HEK293 (cell line): ENCODE measurements around the gene GRB14.

Source experiments
- CTCF ChIA-PET: fragments of 350-600 bp; formaldehyde crosslinking; extraction: SDS; loops from one replicate; lab custom pipeline; 2021; ENCODE audit warnings: antibody characterized with exemption; lab: Yijun Ruan, JAX
- POLR2A ChIA-PET: fragments of 300-600 bp; formaldehyde crosslinking; extraction: SDS; loops from one replicate; lab custom pipeline; 2020; ENCODE audit warnings: antibody characterized with exemption, inconsistent platforms; lab: Yijun Ruan, JAX
- H3K27ac ChIP-seq: fragments of 200-500 bp; sonication (Bioruptor generic); 2 replicates; pipeline ENCODE4 v1.5.1; 2014; ENCODE audit warnings: low read depth, low read length, control low read depth, inconsistent platforms; ENCODE audit errors: extremely low read depth
- H3K36me3 ChIP-seq, 2 experiments: fragments of 200-500 bp in 1 of 2; sonication (Bioruptor generic) in 1 of 2; 1 replicate in 1 of 2; 2 replicates in 1 of 2; pipeline ENCODE4 v1.5.1; 2014 to 2017; ENCODE audit warnings: inconsistent platforms in 2 of 2, low read length in 2 of 2; ENCODE audit not compliant: control insufficient read depth in 2 of 2, insufficient read depth in 1 of 2
- H3K4me1 ChIP-seq: fragments of 200-500 bp; sonication (Bioruptor generic); 2 replicates; pipeline ENCODE4 v1.5.1; 2014; ENCODE audit warnings: mild to moderate bottlenecking, low read length, inconsistent platforms; ENCODE audit not compliant: control insufficient read depth, insufficient read depth
- H3K4me3 ChIP-seq: 2 replicates; pipeline ENCODE4 v1.5.1; 2011; ENCODE audit warnings: low read depth, mild to moderate bottlenecking, control low read depth, low read length, moderate library complexity
- H3K9me3 ChIP-seq: fragments of 200-500 bp; sonication (Bioruptor generic); 2 replicates; pipeline ENCODE4 v1.5.1; 2014; ENCODE audit warnings: low read depth, low read length, inconsistent platforms; ENCODE audit not compliant: control insufficient read depth, insufficient read depth
- BCL11B ChIP-seq: fragments of 450-650 bp; formaldehyde crosslinking; IDR thresholded peaks from 2 replicates; pipeline ENCODE4 v1.5.1; 2016; ENCODE audit warnings: low read depth, missing biosample characterization, missing genetic modification characterization
- GFI1B ChIP-seq: fragments of 450-650 bp; formaldehyde crosslinking; IDR thresholded peaks from 2 replicates; pipeline ENCODE4 v1.5.1; 2016; ENCODE audit warnings: missing biosample characterization, missing genetic modification characterization
- KLF10 ChIP-seq: fragments of 450-650 bp; IDR thresholded peaks from 2 replicates; pipeline ENCODE4 v1.5.1; 2018; ENCODE audit warnings: missing biosample characterization, mild to moderate bottlenecking, missing genetic modification characterization
- KLF8 ChIP-seq: fragments of 450-650 bp; formaldehyde crosslinking; IDR thresholded peaks from 2 replicates; pipeline ENCODE4 v1.5.1; 2016; ENCODE audit warnings: missing biosample characterization, missing genetic modification characterization
- SCRT1 ChIP-seq: fragments of 450-650 bp; formaldehyde crosslinking; IDR thresholded peaks from 2 replicates; pipeline ENCODE4 v1.5.1; 2016; ENCODE audit warnings: missing biosample characterization, missing genetic modification characterization, borderline replicate concordance
- ZBTB7A ChIP-seq: fragments of 450-650 bp; formaldehyde crosslinking; IDR thresholded peaks from 2 replicates; pipeline ENCODE4 v1.5.1; 2016; ENCODE audit warnings: low read depth, missing biosample characterization, missing genetic modification characterization
- ZNF19 ChIP-seq: fragments of 450-650 bp; formaldehyde crosslinking; IDR thresholded peaks from 2 replicates; pipeline ENCODE4; 2016; ENCODE audit warnings: missing biosample characterization, missing genetic modification characterization, low read depth
- ZNF302 ChIP-seq: fragments of 450-650 bp; formaldehyde crosslinking; IDR thresholded peaks from 2 replicates; pipeline ENCODE4 v1.5.1; 2016; ENCODE audit warnings: missing biosample characterization, missing genetic modification characterization, low read depth
- ZNF510 ChIP-seq: fragments of 450-650 bp; formaldehyde crosslinking; IDR thresholded peaks from 2 replicates; pipeline ENCODE4 v1.5.1; 2018; ENCODE audit warnings: mild to moderate bottlenecking, missing genetic modification characterization, missing biosample characterization; ENCODE audit not compliant: insufficient replicate concordance
- ZNF558 ChIP-seq: fragments of 450-650 bp; formaldehyde crosslinking; IDR thresholded peaks from 2 replicates; pipeline ENCODE4 v1.5.1; 2016; ENCODE audit warnings: missing biosample characterization, missing genetic modification characterization
- ZNF571 ChIP-seq: fragments of 450-650 bp; formaldehyde crosslinking; IDR thresholded peaks from 2 replicates; pipeline ENCODE4 v1.5.0; 2017; ENCODE audit warnings: missing biosample characterization, missing genetic modification characterization
- ZNF624 ChIP-seq: fragments of 450-650 bp; formaldehyde crosslinking; IDR thresholded peaks from 2 replicates; pipeline ENCODE4 v1.5.1; 2017; ENCODE audit warnings: missing biosample characterization, missing genetic modification characterization
- ZNF654 ChIP-seq: fragments of 450-650 bp; formaldehyde crosslinking; IDR thresholded peaks from 2 replicates; pipeline ENCODE4 v1.5.1; 2016; ENCODE audit warnings: low read depth, missing biosample characterization, missing genetic modification characterization
- ZNF707 ChIP-seq: fragments of 450-650 bp; formaldehyde crosslinking; IDR thresholded peaks from 2 replicates; pipeline ENCODE4 v1.5.1; 2016; ENCODE audit warnings: missing biosample characterization, missing genetic modification characterization
- ZNF777 ChIP-seq: fragments of 450-650 bp; formaldehyde crosslinking; IDR thresholded peaks from 2 replicates; pipeline ENCODE4 v1.5.1; 2017; ENCODE audit warnings: missing biosample characterization, missing genetic modification characterization, borderline replicate concordance
- TF ChIP-seq, protein P1 (sequence below): fragments of 450-650 bp; formaldehyde crosslinking; IDR thresholded peaks from 2 replicates; pipeline ENCODE4 v1.5.1; 2016; ENCODE audit warnings: missing biosample characterization, missing genetic modification characterization
- TF ChIP-seq, protein P2 (sequence below): fragments of 450-650 bp; formaldehyde crosslinking; IDR thresholded peaks from 2 replicates; pipeline ENCODE4 v1.5.1; 2017; ENCODE audit warnings: missing biosample characterization, missing genetic modification characterization
- TF ChIP-seq, protein P3 (sequence below): fragments of 450-650 bp; formaldehyde crosslinking; IDR thresholded peaks from 2 replicates; pipeline ENCODE4 v1.5.1; 2016; ENCODE audit warnings: missing biosample characterization, missing genetic modification characterization

GRB14 gene

GRCh38 chr2:164657129-164657528 lies 35.8 kb upstream of the GRB14 start (continued):
- TF ChIP-seq ZNF19 (tag by site-specific recombination) = no peak
- TF ChIP-seq KLF8 = no peak
- TF ChIP-seq ZNF571 (tag by site-specific recombination) = no peak
- TF ChIP-seq, all 188 proteins: peak for 0

DNA sequence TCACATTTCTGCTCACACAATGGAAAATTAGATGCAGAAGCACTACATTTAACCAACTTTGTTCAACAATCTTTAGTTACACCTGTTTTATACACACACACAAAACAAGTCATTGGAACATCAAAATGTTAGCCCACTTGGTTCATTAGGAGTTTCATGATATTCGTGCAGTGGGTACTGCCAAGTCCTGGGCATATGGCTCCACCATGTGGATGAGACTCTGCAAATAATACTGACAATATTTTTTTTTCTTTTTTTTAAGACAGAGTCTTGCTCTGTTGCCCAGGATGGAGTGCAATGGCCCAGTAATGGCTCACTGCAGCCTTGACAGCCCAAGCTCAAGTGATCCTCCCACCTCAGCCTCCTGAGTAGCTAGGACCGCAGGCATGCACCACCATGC lies 34.5 kb upstream of the GRB14 start:
- POLR2A ChIA-PET = no interaction called here
- Histone ChIP-seq H3K4me3 (no peak overlapping the region), H3K9me3 (no peaks in the 10 kb centered on the region), H3K4me1 (no peaks in the 10 kb centered on the region), H3K36me3 (no peaks in the 10 kb centered on the region), H3K27ac (no peak overlapping the region)
- CTCF ChIA-PET = interaction anchor here (0.6 kb wide), 2 partner anchors 346 to 1194 kb away, joined by 3 read pairs; no protein-coding TSS in a partner anchor
- TF ChIP-seq ZNF510 (tag by site-specific recombination) (no peak), ZNF624 (tag by site-specific recombination) (no peak), ZNF777 (tag by site-specific recombination) (no peak), SCRT1 (tag by site-specific recombination) (no peak), ZNF654 (no peak), BCL11B (tag by site-specific recombination) (no peak), ZNF302 (tag by site-specific recombination) (no peak), ZNF707 (tag by site-specific recombination) (no peak), ZNF558 (tag by site-specific recombination) (no peak), ZBTB7A (tag by site-specific recombination) (no peak), GFI1B (tag by site-specific recombination) (no peak)
- TF ChIP-seq, protein P1, sequence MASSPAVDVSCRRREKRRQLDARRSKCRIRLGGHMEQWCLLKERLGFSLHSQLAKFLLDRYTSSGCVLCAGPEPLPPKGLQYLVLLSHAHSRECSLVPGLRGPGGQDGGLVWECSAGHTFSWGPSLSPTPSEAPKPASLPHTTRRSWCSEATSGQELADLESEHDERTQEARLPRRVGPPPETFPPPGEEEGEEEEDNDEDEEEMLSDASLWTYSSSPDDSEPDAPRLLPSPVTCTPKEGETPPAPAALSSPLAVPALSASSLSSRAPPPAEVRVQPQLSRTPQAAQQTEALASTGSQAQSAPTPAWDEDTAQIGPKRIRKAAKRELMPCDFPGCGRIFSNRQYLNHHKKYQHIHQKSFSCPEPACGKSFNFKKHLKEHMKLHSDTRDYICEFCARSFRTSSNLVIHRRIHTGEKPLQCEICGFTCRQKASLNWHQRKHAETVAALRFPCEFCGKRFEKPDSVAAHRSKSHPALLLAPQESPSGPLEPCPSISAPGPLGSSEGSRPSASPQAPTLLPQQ (tag by site-specific recombination) = no peak
- TF ChIP-seq, protein P2, sequence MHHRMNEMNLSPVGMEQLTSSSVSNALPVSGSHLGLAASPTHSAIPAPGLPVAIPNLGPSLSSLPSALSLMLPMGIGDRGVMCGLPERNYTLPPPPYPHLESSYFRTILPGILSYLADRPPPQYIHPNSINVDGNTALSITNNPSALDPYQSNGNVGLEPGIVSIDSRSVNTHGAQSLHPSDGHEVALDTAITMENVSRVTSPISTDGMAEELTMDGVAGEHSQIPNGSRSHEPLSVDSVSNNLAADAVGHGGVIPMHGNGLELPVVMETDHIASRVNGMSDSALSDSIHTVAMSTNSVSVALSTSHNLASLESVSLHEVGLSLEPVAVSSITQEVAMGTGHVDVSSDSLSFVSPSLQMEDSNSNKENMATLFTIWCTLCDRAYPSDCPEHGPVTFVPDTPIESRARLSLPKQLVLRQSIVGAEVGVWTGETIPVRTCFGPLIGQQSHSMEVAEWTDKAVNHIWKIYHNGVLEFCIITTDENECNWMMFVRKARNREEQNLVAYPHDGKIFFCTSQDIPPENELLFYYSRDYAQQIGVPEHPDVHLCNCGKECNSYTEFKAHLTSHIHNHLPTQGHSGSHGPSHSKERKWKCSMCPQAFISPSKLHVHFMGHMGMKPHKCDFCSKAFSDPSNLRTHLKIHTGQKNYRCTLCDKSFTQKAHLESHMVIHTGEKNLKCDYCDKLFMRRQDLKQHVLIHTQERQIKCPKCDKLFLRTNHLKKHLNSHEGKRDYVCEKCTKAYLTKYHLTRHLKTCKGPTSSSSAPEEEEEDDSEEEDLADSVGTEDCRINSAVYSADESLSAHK (tag by site-specific recombination) = no peak

- TF ChIP-seq, protein P3, sequence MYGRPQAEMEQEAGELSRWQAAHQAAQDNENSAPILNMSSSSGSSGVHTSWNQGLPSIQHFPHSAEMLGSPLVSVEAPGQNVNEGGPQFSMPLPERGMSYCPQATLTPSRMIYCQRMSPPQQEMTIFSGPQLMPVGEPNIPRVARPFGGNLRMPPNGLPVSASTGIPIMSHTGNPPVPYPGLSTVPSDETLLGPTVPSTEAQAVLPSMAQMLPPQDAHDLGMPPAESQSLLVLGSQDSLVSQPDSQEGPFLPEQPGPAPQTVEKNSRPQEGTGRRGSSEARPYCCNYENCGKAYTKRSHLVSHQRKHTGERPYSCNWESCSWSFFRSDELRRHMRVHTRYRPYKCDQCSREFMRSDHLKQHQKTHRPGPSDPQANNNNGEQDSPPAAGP = no peak
- TF ChIP-seq KLF10 = no peak
- no peak overlapping the region for H3K4me3 ChIP-seq
- no peaks in the 10 kb centered on the region for H3K9me3 ChIP-seq
- ChIA-PET POLR2A (no interaction called here), CTCF (interaction anchor here (0.5 kb wide), 1 partner anchor 68 kb away, joined by 3 read pairs; no protein-coding TSS in a partner anchor)
- no peaks in the 10 kb centered on the region for H3K36me3 ChIP-seq
- no peak overlapping the region for H3K27ac ChIP-seq
- no peaks in the 10 kb centered on the region for H3K4me1 ChIP-seq
These were observed 34.1 kb upstream of the GRB14 start for GRCh38 chr2:164655336-164655735.
